ENCODE results near the gene SH3GL3. TPM values are rescaled to one million over a fixed set of nuclear protein-coding genes. Genes with fewer than 3 reads are reported as not detected.

The SH3GL3 gene
- total RNA-seq (2014; rRNA removed; shearing (Covaris generic)) (not detected in 2 replicates), total RNA-seq (2022) (not detected in 2 replicates), Bru-seq, nascent RNA (percentile 1 among the genes with signal in this experiment), BruChase-seq, experiment 1, labeled RNA remaining after a 6-hour chase (percentile 1 among the genes with signal in this experiment), BruChase-seq, experiment 2, labeled RNA remaining after a 2-hour chase (percentile 2 among the genes with signal in this experiment)
- long read RNA-seq: 0 reads

DNA sequence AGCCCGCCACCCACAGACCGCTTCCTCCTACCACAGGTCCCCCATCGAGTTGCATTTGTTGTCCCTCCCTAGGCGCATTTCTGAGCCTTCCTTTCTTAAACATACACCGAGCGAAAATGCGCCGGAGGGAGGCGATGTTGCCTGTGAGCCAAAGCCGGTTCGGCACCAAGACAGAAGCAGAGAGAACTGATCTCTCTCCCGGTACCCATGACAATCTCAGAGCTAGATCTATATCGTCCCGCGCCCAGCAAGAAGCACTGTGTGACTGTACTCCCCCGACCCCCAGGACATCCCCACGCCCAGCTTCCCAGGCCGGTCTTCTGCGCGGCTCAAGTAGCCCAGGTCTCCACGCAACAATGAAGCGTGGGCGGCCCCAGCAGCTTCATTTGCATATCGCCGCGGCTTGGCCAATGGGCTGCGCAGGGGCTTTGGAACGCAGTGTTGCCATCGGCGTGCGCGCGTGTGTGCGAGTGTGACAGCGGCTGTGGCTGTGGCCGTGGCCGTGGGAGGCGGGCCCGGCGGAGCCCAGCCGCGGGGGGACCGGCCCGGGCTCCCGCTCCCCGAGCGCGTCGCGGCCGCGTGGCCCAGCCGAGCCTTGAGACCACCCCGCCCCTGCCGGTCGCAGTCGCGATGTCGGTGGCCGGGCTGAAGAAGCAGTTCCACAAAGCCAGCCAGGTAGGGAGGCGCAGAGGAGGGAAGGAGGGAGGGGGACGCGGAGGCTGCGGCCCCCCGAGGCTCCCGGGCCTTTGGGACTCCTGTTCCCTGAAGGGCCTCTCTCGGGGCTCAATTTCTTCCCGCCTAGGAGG lies at the start of gene SH3GL3:
Gene SH3GL3 (plus strand): TSS at position 438 of the 806 bp plus-strand sequence. CDS start 193 bp downstream, at position 631.
- Histone ChIP-seq H3K9me2 (ENCODE audit: insufficient read depth, low read length) (no peaks in the 10 kb centered on the region), H3K4me3 (ENCODE audit: low read depth, low read length, poor library complexity, severe bottlenecking) (no peak within 1 kb of the TSS), H3K4me2 (ENCODE audit: low read length) (no peak within 1 kb of the TSS), H4K20me1 (ENCODE audit: insufficient read depth, low read length) (no peaks in the 10 kb centered on the region), H3K27ac (ENCODE audit: low read depth, low read length, poor library complexity, severe bottlenecking) (no peak within 1 kb of the TSS), H2AFZ (ENCODE audit: low read length) (no peak within 1 kb of the TSS), H3K9me3 (ENCODE audit: low read length) (no peaks in the 10 kb centered on the region), H3K36me3 (ENCODE audit: insufficient read depth, low read length) (no peaks in the 10 kb centered on the region), H3K79me2 (ENCODE audit: insufficient read depth, low read depth, low read length) (no peaks in the 10 kb centered on the region), H3K4me1 (ENCODE audit: insufficient read depth, low read length, poor library complexity, severe bottlenecking) (no peaks in the 10 kb centered on the region)
- ChIA-PET POLR2A (no interaction called here), CTCF (ENCODE audit: unreplicated experiment) (no interaction called here)
- intact Hi-C loops (cut with micrococcal nuclease; ENCODE audit: unreplicated experiment): no loop called here
- BruUV-seq (replicated peaks): no TSS peak
- TF ChIP-seq, protein P1, sequence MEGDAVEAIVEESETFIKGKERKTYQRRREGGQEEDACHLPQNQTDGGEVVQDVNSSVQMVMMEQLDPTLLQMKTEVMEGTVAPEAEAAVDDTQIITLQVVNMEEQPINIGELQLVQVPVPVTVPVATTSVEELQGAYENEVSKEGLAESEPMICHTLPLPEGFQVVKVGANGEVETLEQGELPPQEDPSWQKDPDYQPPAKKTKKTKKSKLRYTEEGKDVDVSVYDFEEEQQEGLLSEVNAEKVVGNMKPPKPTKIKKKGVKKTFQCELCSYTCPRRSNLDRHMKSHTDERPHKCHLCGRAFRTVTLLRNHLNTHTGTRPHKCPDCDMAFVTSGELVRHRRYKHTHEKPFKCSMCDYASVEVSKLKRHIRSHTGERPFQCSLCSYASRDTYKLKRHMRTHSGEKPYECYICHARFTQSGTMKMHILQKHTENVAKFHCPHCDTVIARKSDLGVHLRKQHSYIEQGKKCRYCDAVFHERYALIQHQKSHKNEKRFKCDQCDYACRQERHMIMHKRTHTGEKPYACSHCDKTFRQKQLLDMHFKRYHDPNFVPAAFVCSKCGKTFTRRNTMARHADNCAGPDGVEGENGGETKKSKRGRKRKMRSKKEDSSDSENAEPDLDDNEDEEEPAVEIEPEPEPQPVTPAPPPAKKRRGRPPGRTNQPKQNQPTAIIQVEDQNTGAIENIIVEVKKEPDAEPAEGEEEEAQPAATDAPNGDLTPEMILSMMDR (conservative IDR thresholded peaks at IDR 0.05; ENCODE audit: low read length): no peak
- no peak for TF ChIP-seq EZH2phosphoT487 (IDR thresholded peaks at IDR 0.05; ENCODE audit: borderline replicate concordance, low read depth, low read length)
- DNase-seq (ENCODE audit: low spot score): no peak

- no peaks in the 10 kb centered on the region for H4K20me1 ChIP-seq (ENCODE audit: insufficient read depth, low read length)
- no peak overlapping the region for H2AFZ ChIP-seq (ENCODE audit: low read length)
- no peak for DNase-seq (ENCODE audit: low spot score)
- no peaks in the 10 kb centered on the region for H3K36me3 ChIP-seq (ENCODE audit: insufficient read depth, low read length)
- intact Hi-C loops (cut with micrococcal nuclease; ENCODE audit: unreplicated experiment): no loop called here
- H3K4me2 ChIP-seq (ENCODE audit: low read length): no peak overlapping the region
- no peaks in the 10 kb centered on the region for H3K9me3 ChIP-seq (ENCODE audit: low read length)
- ChIA-PET CTCF (ENCODE audit: unreplicated experiment) (no interaction called here), POLR2A (no interaction called here)
- no peaks in the 10 kb centered on the region for H3K79me2 ChIP-seq (ENCODE audit: insufficient read depth, low read depth, low read length)
- no TSS peak for BruUV-seq (replicated peaks)
- H3K9me2 ChIP-seq (ENCODE audit: insufficient read depth, low read length): no peaks in the 10 kb centered on the region
- H3K4me1 ChIP-seq (ENCODE audit: insufficient read depth, low read length, poor library complexity, severe bottlenecking): no peaks in the 10 kb centered on the region
- no peak for TF ChIP-seq EZH2phosphoT487 (IDR thresholded peaks at IDR 0.05; ENCODE audit: borderline replicate concordance, low read depth, low read length)
- TF ChIP-seq, protein P1 (conservative IDR thresholded peaks at IDR 0.05; ENCODE audit: low read length): no peak
- no peak overlapping the region for H3K27ac ChIP-seq (ENCODE audit: low read depth, low read length, poor library complexity, severe bottlenecking)
- H3K4me3 ChIP-seq (ENCODE audit: low read depth, low read length, poor library complexity, severe bottlenecking): no peak overlapping the region
Measured at GRCh38 chr15:83398626-83399025, 48.5 kb upstream of the SH3GL3 start.

DNA sequence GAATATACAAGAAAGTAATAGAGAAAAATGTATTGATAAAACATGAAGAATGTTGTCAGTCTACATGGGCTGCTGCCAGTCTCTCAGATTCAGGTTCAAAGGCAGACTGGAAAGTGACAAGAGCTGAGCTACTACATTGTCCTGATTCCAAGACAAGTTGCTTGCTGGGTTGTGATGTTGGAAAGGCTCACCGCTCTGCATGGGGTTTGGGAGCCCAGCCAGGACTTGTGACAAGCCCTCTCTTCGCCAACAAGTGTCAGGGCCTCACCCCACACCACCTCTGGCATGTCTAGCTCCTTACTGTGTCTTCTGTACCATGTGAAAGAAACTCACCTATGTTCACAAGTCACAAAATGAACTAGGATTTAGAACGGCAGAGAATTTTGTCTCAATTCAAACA lies 43.0 kb upstream of the SH3GL3 start:
- BruUV-seq (replicated peaks): no TSS peak
- CTCF ChIA-PET (ENCODE audit: unreplicated experiment): no interaction called here
- Histone ChIP-seq H4K20me1 (ENCODE audit: insufficient read depth, low read length) (no peaks in the 10 kb centered on the region), H3K4me1 (ENCODE audit: insufficient read depth, low read length, poor library complexity, severe bottlenecking) (no peaks in the 10 kb centered on the region), H3K9me2 (ENCODE audit: insufficient read depth, low read length) (no peaks in the 10 kb centered on the region), H3K4me3 (ENCODE audit: low read depth, low read length, poor library complexity, severe bottlenecking) (no peak overlapping the region), H2AFZ (ENCODE audit: low read length) (no peak overlapping the region), H3K9me3 (ENCODE audit: low read length) (no peaks in the 10 kb centered on the region), H3K36me3 (ENCODE audit: insufficient read depth, low read length) (no peaks in the 10 kb centered on the region), H3K4me2 (ENCODE audit: low read length) (no peak overlapping the region), H3K79me2 (ENCODE audit: insufficient read depth, low read depth, low read length) (no peaks in the 10 kb centered on the region), H3K27ac (ENCODE audit: low read depth, low read length, poor library complexity, severe bottlenecking) (no peak overlapping the region)
- no peak for TF ChIP-seq EZH2phosphoT487 (IDR thresholded peaks at IDR 0.05; ENCODE audit: borderline replicate concordance, low read depth, low read length)
- TF ChIP-seq, protein P1 (conservative IDR thresholded peaks at IDR 0.05; ENCODE audit: low read length): no peak
- POLR2A ChIA-PET: no interaction called here
- intact Hi-C loops (cut with micrococcal nuclease; ENCODE audit: unreplicated experiment): no loop called here
- no peak for DNase-seq (ENCODE audit: low spot score)

Data from OCI-LY7 (cell line).